Erythroblast (primary cell): ENCODE results near the gene NPPB.

Experiments used
- GATA1 ChIP-seq: IDR thresholded peaks from 2 replicates; pipeline ENCODE4 v1.6.1; 2011; ENCODE audit warnings: low read depth, mild to moderate bottlenecking, control low read depth, low read length, moderate library complexity
- POLR2A ChIP-seq: IDR thresholded peaks from 2 replicates; pipeline ENCODE4 v1.6.1; 2011; ENCODE audit warnings: mild to moderate bottlenecking, low read length

GRCh38 chr1:11878081-11878890, 19.5 kb upstream of the NPPB start:
- TF ChIP-seq POLR2A (no peak), GATA1 (no peak)
